ENCODE data around the gene PTCRA. TPM values are rescaled to one million over a fixed set of nuclear protein-coding genes. Genes with fewer than 3 reads are reported as not detected.

The PTCRA gene
- total and polyA plus RNA-seq, 2 of the 4 experiments (the other 2 are of a cell fraction), result not detected

DNA sequence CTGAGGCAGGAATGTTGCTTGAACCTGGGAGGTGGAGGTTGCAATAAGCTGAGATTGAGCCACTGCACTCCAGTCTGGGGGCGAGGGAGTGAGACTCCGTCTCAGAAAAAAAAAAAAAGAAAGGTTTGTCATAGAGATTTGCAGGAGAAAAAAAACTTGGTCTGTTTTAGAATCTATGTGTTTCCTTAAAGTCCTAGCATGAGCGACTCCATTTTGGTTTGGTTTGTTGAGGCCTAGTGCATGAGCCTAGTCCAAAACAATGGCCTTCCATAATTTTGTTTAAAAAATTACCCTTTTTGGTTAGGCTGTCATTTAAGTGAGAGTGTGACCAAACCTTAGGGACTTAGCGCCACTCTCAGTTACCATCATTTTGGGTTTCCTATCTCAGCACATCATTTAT lies 36.5 kb downstream of the PTCRA start:
- H3K4me3 ChIP-seq (ENCODE audit: insufficient read depth, low read depth, low read length), result no peak overlapping the region
- POLR2A ChIA-PET (ENCODE audit: unreplicated experiment), result no interaction called here
- DNase-seq (no peak), ATAC-seq (ENCODE audit: low read depth) (no peak)
- H3K4me2 ChIP-seq (ENCODE audit: low read depth, low read length), result no peak overlapping the region
- no peak overlapping the region for H3K18ac ChIP-seq (ENCODE audit: low read depth, low read length)
- WGBS, 2 experiments (ENCODE audit: extremely low coverage in 2 of 2, insufficient read length in 1 of 2), result 100% methylated on average over 1 of the region's 4 CpGs; no CpG with 5 or more reads in 1 of the 2 experiments
- H2BK5ac ChIP-seq (ENCODE audit: low read depth, low read length, poor library complexity, severe bottlenecking), result no peak overlapping the region
- H3K14ac ChIP-seq (replicated peaks; ENCODE audit: low read depth, low read length), result no peak overlapping the region
- no peaks in the 10 kb centered on the region for H4K20me1 ChIP-seq (ENCODE audit: insufficient read depth, low read length)
- H3K56ac ChIP-seq (ENCODE audit: extremely low read depth, insufficient read depth, low read length), result no peak overlapping the region
- H2AK5ac ChIP-seq (ENCODE audit: low read depth, low read length), result no peak overlapping the region
- H3K9me3 ChIP-seq (ENCODE audit: control insufficient read depth, insufficient read depth, low read length), result no peaks in the 10 kb centered on the region
- no peak overlapping the region for H3K23ac ChIP-seq (ENCODE audit: low read depth, low read length)
- no peak overlapping the region for H4K91ac ChIP-seq (ENCODE audit: insufficient read depth, low read depth, low read length)
- CTCF ChIA-PET, result no interaction called here
- no peak overlapping the region for H4K5ac ChIP-seq (ENCODE audit: low read depth, low read length)
- intact Hi-C loops (cut with micrococcal nuclease), result no loop called here
- no peak overlapping the region for H3K4ac ChIP-seq (ENCODE audit: low read depth, low read length)
- no peak overlapping the region for H2AK9ac ChIP-seq (replicated peaks; ENCODE audit: low read depth, low read length, poor library complexity)
- TF ChIP-seq MXI1 (IDR thresholded peaks at IDR 0.05; ENCODE audit: borderline replicate concordance, low read depth, low read length) (no peak), MAZ (IDR thresholded peaks at IDR 0.05; ENCODE audit: borderline replicate concordance, low read depth, low read length) (no peak), SMC3 (IDR thresholded peaks at IDR 0.05; ENCODE audit: low read depth, low read length) (no peak), RCOR1 (IDR thresholded peaks at IDR 0.05; ENCODE audit: insufficient replicate concordance, low read length) (no peak), FOS (IDR thresholded peaks at IDR 0.05; ENCODE audit: low read depth, low read length) (no peak), BHLHE40 (IDR thresholded peaks at IDR 0.05; ENCODE audit: low read depth, low read length) (no peak), MAFK (IDR thresholded peaks at IDR 0.05; ENCODE audit: low read depth, low read length) (no peak)
- TF ChIP-seq, protein P1, sequence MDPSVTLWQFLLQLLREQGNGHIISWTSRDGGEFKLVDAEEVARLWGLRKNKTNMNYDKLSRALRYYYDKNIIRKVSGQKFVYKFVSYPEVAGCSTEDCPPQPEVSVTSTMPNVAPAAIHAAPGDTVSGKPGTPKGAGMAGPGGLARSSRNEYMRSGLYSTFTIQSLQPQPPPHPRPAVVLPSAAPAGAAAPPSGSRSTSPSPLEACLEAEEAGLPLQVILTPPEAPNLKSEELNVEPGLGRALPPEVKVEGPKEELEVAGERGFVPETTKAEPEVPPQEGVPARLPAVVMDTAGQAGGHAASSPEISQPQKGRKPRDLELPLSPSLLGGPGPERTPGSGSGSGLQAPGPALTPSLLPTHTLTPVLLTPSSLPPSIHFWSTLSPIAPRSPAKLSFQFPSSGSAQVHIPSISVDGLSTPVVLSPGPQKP (IDR thresholded peaks at IDR 0.05; ENCODE audit: borderline replicate concordance, low read depth, low read length), result no peak
- TF ChIP-seq, protein P2, sequence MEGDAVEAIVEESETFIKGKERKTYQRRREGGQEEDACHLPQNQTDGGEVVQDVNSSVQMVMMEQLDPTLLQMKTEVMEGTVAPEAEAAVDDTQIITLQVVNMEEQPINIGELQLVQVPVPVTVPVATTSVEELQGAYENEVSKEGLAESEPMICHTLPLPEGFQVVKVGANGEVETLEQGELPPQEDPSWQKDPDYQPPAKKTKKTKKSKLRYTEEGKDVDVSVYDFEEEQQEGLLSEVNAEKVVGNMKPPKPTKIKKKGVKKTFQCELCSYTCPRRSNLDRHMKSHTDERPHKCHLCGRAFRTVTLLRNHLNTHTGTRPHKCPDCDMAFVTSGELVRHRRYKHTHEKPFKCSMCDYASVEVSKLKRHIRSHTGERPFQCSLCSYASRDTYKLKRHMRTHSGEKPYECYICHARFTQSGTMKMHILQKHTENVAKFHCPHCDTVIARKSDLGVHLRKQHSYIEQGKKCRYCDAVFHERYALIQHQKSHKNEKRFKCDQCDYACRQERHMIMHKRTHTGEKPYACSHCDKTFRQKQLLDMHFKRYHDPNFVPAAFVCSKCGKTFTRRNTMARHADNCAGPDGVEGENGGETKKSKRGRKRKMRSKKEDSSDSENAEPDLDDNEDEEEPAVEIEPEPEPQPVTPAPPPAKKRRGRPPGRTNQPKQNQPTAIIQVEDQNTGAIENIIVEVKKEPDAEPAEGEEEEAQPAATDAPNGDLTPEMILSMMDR (conservative IDR thresholded peaks at IDR 0.05; ENCODE audit: low read depth, low read length), result no peak
- H3K79me1 ChIP-seq (ENCODE audit: low read depth in 1 of 2, low read length in 2 of 2), result no peaks in the 10 kb centered on the region
- in situ Hi-C loops (cut with MboI; ENCODE audit: low sequenced_read_pairs), result no loop called here
- dilution Hi-C loops (cut with HindIII; ENCODE audit: low sequenced_read_pairs, unreplicated experiment), result no loop called here
- BruUV-seq (replicated peaks), result no TSS peak
- H3K27ac ChIP-seq (ENCODE audit: insufficient read depth, low read length), result no peak overlapping the region
- no peak overlapping the region for H2AFZ ChIP-seq (replicated peaks; ENCODE audit: low read length, poor library complexity)
- H2BK120ac ChIP-seq (ENCODE audit: low read depth, low read length), result no peak overlapping the region
- no peak overlapping the region for H3K9ac ChIP-seq (ENCODE audit: low read depth, low read length)
- no peaks in the 10 kb centered on the region for H3K9me1 ChIP-seq (ENCODE audit: insufficient read depth, low read length)
- no peaks in the 10 kb centered on the region for H3K36me3 ChIP-seq (ENCODE audit: control insufficient read depth, insufficient read depth, low read length)
- no peaks in the 10 kb centered on the region for H3K27me3 ChIP-seq (ENCODE audit: control insufficient read depth, insufficient read depth, low read length)
- H3K4me1 ChIP-seq (ENCODE audit: control insufficient read depth, insufficient read depth, low read length), result no peaks in the 10 kb centered on the region
- no peak overlapping the region for H2BK20ac ChIP-seq (ENCODE audit: low read depth, low read length)
- H4K8ac ChIP-seq (ENCODE audit: low read depth in 2 of 2, low read length in 2 of 2), result no peak overlapping the region
- no peak overlapping the region for H2BK15ac ChIP-seq (ENCODE audit: low read depth, low read length)
